Lower leg skin (tissue), 3 donors: ENCODE measurements around the gene ATP6V0A1.

Experiments
- CTCF ChIP-seq, 3 donors: fragments of 450-650 bp; IDR thresholded peaks; one replicate each; pipeline ENCODE4 v1.5.1; 2016; ENCODE audit warnings: antibody characterized with exemption in 3 of 3, mild to moderate bottlenecking in 3 of 3, moderate library complexity in 2 of 3
- POLR2A ChIP-seq, 2 donors: fragments of 450-650 bp; IDR thresholded peaks; one replicate each; pipeline ENCODE4 v1.6.1; 2016 to 2017; ENCODE audit warnings: antibody characterized with exemption in 2 of 2, mild to moderate bottlenecking in 1 of 2, moderate library complexity in 1 of 2

- TF ChIP-seq CTCF (IDR thresholded peaks at IDR 0.05), result no peak
- TF ChIP-seq POLR2A (IDR thresholded peaks at IDR 0.05), result no peak
These were observed 55.6 kb downstream of the ATP6V0A1 start for GRCh38 chr17:42514279-42514678.
